ENCODE measurements around the gene TSSK6.

TSSK6 gene

DNA sequence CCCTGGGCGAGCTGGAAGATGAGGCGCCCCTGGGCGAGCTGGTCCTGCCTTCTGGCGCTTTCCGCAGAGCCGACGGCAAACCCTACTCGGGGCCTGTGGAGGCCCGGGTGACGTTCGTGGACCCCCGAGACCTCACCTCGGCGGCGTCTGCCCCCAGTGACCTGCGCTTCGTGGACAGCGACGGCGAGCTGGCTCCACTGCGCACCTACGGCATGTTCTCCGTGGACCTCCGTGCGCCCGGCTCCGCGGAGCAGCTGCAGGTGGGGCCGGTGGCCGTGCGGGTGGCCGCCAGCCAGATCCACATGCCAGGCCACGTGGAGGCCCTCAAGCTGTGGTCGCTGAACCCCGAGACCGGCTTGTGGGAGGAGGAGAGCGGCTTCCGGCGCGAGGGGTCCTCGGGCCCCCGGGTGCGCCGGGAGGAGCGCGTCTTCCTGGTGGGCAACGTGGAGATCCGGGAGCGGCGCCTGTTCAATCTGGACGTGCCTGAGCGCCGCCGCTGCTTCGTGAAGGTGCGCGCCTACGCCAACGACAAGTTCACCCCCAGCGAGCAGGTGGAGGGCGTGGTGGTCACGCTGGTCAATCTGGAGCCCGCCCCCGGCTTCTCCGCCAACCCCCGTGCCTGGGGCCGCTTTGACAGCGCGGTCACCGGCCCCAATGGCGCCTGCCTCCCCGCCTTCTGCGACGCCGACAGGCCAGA is 29.1 kb upstream of the TSSK6 start:
- DNase-seq = no peak

DNA sequence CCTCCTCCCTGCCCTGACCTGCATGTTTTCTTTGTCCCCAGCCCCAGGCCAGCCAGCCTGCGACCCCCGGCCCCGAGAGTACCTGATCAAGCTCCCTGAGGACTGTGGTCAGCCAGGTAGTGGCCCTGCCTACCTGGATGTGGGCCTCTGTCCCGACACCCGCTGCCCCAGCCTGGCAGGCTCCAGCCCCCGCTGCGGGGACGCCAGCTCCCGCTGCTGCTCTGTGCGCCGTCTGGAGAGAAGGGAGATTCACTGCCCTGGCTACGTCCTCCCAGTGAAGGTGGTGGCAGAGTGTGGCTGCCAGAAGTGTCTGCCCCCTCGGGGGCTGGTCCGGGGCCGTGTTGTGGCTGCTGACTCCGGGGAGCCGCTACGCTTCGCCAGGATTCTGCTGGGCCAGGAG is 28.3 kb upstream of the TSSK6 start:
- no peak for DNase-seq

GRCh38 chr19:19543101-19543500 is 27.8 kb upstream of the TSSK6 start:
- no peak for DNase-seq

DNA sequence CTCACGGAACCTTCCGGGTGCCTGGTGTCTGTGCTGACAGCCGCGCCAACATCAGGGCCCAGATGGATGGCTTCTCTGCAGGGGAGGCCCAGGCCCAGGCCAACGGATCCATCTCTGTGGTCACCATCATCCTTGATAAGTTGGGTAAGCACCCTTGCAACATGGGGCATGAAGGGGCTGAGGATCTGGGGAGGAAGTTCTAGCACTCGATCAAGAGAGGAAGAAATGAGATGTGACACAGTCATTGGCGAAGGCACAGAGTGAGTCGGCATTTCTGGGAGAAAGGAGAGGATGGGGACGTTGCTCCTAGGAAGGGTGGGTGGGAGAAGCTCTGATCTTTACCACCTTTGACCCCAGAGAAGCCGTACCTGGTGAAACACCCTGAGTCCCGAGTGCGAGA is 27.2 kb upstream of the TSSK6 start:
- DNase-seq = no peak

DNA sequence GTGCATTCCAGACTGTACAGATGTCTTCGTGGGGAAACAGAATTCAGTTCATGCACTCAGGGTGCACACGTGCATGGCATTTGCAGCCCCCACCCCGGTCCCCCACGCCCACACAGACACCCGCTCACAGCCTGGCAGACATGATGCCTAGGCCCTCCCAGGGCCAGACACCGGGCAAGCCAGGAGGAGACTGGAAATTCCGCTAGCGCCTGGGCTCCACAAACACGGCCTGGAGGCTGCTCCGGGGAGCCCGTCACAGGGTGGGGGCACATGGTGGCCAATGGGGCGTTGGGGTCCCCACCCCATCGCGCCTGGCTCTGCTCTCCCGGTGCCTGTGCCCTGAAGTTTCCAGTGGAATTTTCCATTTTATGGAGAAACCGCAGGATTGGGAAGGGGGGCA is 26.3 kb upstream of the TSSK6 start:
- no peak for DNase-seq

DNA sequence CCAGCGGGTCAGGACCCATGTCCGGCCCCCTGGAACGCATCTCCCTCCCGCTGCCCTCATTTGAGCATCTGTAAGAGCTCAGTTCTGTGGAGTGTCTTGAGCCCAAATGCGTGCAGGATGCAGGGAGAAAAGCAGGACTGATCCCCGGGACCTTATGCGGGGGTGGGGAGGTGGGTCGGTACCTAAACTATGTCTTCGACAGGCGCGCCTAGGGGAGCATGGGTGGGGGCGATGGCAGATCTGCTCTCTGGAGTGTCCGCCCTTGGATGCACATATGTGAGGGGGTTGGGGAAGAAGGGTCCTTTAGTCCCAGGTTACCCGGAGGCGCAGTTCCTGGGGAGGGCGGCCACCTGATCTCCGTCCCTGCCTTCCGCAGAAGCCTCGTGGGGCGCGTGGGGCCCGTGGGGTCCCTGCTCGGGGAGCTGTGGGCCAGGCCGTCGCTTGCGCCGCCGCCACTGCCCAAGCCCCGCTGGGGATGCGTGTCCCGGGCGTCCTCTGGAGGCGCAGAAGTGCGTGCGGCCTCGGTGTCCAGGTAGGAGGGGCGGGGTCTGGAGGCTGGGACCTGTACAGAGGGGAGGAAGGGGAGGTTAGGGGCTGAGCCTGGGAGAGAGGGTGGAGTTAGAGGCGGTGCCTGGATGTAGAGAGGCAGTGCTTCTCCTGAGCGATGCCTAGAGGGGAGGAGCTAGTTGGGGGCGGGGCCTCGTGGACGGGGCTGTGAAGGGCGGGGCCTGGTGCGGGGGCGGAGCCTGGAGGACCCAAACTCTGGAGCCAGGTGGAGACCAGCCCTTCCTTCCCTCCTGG is 25.6 kb upstream of the TSSK6 start:
- peak; percentile 85 for DNase-seq

GRCh38 chr19:19540064-19540714 is 24.8 kb upstream of the TSSK6 start:
- DNase-seq = peak; percentile 81

GRCh38 chr19:19539698-19540063 is 24.3 kb upstream of the TSSK6 start:
- DNase-seq = no peak

GRCh38 chr19:19538785-19539166 is 23.4 kb upstream of the TSSK6 start:
- DNase-seq = no peak

- DNase-seq = peak; percentile 40
Measured at GRCh38 chr19:19538061-19538784, 22.9 kb upstream of the TSSK6 start, which contains the start of gene CILP2. TSS of gene CILP2 (plus strand) at chr19:19538265. CDS start at chr19:19538350, 85 bp downstream.

DNA sequence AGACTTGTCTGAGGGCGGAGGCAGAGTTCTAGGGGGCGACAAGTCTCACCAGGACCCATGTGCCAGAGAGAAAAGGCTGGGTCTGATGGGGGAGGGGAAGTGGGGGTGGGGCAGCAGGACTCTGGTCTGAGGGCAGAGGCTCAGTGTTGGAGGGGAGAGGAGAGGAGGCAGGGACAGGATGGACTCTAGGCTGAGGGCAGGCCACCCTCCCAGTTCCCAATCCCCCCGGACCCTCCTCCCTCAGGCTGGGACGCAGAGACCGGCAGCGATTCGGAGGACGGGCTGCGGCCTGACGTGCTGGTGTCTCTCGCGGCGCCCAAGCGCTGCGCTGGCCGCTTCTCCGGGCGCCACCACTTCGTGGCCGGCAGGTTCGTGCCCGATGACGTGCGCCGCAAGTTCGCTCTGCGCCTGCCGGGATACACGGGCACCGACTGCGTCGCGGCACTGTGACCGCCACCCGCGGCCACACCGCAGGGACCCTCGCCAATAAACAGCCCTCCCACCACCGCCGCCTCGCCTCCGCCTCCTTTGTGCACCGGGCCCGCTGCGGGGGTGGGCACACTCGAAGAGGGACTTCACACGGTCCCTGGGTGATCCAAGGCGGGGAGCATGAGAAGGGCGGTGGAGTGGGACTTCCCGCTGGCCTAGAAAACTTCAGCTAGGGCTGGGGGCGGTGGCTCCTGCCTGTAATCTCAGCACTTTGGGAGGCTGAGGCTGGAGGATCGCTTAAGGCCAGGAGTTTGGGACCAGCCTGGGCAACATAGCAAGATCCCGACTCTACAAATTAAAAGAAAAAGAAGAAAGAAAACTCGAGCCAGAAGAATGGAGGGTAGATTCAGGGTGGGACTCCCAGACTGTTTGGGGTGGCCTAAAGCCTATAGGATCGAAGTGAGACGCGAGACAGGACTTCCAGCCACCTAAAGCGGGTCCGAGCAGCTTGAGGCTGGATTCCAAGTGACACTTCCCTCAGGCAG is 22.0 kb upstream of the TSSK6 start:
- peak; percentile 39 for DNase-seq

DNA sequence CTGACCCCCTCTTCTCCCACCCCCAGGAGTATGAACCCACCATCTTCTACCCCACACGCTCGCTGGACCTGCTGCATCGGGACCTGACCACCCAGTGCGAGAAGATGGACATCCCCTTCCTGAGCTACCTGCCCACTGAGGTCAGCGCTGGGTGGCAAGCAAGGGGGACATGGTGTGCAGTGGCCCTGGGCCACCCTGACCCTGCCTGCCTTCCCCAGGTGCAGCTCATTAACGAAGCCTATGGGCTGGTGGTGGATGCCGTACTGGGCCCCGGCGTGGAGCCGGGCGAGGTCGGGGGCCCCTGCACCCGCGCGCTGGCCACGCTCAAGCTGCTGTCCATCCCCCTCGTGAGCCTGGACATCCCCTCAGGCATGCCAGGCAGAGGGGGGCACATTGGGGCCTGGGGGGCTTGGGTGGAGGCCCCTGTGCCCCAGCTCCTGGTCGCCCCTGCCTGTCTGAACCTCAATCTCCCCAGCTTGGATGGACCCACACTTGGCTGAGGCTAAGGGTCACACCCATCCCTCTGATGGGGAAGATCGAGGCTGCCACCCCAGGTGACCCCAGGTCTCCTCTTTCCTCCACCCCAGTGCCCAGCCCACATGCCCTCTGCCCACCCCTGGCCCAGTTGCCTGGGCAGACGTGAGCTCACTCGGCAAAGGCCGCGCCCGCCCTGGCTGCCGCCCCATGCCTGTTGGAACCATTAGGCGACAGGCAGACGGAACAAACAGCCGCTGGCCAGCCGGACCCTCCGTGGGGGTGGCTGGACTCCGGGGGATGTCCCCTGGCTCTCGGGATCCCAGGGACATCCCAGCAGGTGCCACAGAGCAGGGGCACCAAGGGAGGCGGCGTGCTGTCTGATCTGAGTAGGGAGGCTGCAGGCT is 20.2 kb upstream of the TSSK6 start:
- DNase-seq = no peak

- no peak for DNase-seq
Measured at GRCh38 chr19:19534556-19535265, 19.4 kb upstream of the TSSK6 start.

GRCh38 chr19:19533841-19534240 is 18.5 kb upstream of the TSSK6 start:
- DNase-seq = no peak

DNA sequence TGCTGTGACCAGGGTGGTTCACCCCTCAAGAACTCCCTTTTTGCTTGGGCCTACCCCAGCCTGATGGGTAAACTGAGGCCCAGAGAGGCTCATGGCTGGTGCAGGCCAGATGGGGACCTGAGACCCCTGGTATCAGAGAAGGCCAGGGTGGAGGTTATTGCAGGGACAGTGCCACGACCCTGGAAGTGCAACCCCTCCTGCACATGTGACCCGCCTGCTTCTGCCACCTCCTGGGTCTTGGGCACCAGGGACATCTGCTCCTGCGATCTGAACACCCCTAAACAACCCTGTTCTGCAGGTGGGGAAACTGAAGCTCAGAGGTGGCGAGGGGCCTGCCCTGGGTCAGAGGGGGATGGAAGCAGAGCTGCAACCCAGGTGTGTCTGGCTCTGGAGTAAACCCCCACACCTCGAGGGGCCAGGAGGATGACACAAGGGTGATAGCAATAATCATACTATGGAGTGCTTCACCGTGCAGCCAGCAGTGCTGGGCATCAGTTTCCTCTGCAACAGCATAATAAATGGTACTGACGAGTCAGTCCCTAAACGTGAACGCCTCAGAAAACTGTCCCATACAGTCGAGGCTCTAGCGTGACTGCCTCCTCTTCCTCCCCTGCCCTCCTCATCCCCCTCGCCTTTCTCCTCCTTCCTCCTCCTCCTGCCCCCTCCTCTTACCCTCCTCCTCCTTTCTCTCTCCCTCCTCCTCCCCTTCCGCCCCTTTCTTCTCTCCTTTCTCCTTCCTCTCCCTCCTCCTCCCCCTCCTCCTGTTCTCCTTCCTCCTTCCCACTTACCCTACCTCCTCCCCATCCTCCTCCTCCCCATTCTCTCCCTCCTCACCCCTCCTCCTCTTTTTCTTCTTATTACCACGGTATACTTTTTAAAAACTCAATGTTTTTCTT is 17.7 kb upstream of the TSSK6 start:
- no peak for DNase-seq

DNA sequence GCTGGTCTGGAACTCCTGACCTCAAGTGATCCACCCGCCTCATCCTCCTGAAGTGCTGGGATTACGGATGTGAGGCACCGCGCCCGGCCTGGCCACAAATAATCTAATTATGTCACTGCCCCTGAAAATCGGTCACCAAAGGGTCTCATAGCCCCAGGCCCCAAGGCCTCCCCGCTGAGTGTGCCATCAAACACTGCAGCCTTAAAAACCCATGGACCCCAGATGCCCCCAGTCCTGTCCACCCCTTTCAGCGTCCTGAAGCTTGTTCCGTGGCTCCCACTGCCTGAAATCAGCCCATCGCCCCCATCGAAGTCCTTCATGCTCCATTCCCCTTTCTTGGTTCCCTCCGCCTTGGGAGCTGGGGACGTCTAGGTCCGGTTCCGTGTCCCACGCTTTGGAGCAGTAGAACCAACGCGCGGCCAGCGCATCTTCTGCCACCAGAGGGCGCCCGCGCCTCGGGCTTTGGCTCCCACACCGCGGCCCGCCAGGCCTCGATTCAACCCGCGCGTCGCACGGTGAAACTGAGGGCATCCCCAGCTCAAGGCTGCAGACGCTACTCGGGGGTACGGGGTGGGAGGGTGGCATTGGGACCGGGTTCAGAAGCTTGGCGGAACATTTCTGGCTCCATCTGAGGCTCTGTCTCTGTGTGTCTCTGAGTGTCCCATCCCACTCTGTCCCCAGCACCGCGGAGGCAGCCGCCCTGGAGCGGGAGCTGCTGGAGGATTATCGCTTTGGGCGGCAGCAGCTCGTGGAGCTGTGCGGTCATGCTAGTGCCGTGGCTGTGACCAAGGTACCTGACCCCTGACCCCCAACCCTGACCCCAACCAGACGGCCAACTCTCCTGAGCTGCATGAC is 16.8 kb upstream of the TSSK6 start:
- DNase-seq = peak; percentile 85

GRCh38 chr19:19530889-19531288 is 15.5 kb upstream of the TSSK6 start:
- no peak for DNase-seq

DNA sequence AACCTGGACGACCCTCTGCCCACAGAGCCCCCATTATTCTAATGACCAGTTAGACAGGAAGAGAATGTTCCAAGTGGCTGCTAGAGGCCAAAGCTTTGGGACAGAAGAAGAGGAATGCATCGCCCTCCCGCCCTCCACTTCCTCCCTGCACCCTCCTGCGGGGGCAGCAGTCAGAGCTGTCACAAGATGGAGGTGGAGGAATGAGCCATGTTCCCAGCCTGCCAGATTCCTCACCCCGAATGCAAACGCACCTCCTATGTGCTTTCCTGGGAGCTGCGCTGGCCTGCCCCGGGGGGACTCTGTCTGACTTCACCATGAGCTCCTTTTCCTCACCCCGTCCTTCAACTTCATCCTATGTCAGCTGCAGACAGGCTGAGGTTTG is 15.1 kb upstream of the TSSK6 start:
- DNase-seq = no peak

Data from CD4-positive, alpha-beta T cell treated with Interleukin-21 for 1 hour (primary cell).